HFFc6 (cell line): ENCODE results near the gene SLC13A2. TPM values are rescaled to one million over a fixed set of nuclear protein-coding genes. Genes with fewer than 3 reads are reported as not detected.

Experiments used
- DNase-seq: peaks from one replicate; pipeline ENCODE4 v3.0.0-alpha.2; 2018
- H3K27ac Mint-ChIP-seq: 2 replicates; pipeline ENCODE4 v1.8.0; 2020; ENCODE audit warnings: mild to moderate bottlenecking, mixed read lengths
- H3K27me3 Mint-ChIP-seq: 2 replicates; pipeline ENCODE4 v1.8.0; 2021; ENCODE audit warnings: mild to moderate bottlenecking, moderate library complexity, mixed read lengths; ENCODE audit not compliant: insufficient read depth
- H3K36me3 Mint-ChIP-seq: 2 replicates; pipeline ENCODE4 v1.8.0; 2021; ENCODE audit warnings: low read depth, mixed read lengths
- H3K4me1 Mint-ChIP-seq: 2 replicates; pipeline ENCODE4 v1.8.0; 2020; ENCODE audit warnings: low read depth, mixed read lengths
- H3K4me3 Mint-ChIP-seq: 2 replicates; pipeline ENCODE4 v1.8.0; 2020; ENCODE audit warnings: mild to moderate bottlenecking, moderate library complexity, mixed read lengths
- H3K9me3 Mint-ChIP-seq: 2 replicates; pipeline ENCODE4 v1.8.0; 2020; ENCODE audit warnings: mild to moderate bottlenecking, mixed read lengths
- CTCF ChIP-seq: fragments of 200-600 bp; sonication (generic); IDR thresholded peaks from 2 replicates; pipeline ENCODE4 v1.5.0; 2021; ENCODE audit warnings: antibody characterized with exemption, mild to moderate bottlenecking
- total RNA-seq, 6 experiments: library from RNA; stranded (reverse); fragmentation: NEBNext Ultra II Directional; extraction: Animal tissue kit (Norgen Biotek cat#: 25700); gene quantifications; 2 replicates in 1 of 6; 3 replicates in 5 of 6; pipeline ENCODE4 v1.2.3, GENCODE V29; 2021

The SLC13A2 gene
- total RNA-seq, 6 experiments from 2014 or later, result 0.07 to 0.08 TPM; not detected in 4

- H3K4me3 Mint-ChIP-seq, result no peak overlapping the region
- H3K9me3 Mint-ChIP-seq, result no peaks in the 10 kb centered on the region
- no peak for TF ChIP-seq CTCF
- no peak overlapping the region for H3K27ac Mint-ChIP-seq
- H3K36me3 Mint-ChIP-seq, result no peaks in the 10 kb centered on the region
- peaks cover 16% of the 10 kb centered on the region for H3K27me3 Mint-ChIP-seq
- peaks cover 24% of the 10 kb centered on the region for H3K4me1 Mint-ChIP-seq
- no peak for DNase-seq
Observed at GRCh38 chr17:28534740-28535375, 61.4 kb downstream of the SLC13A2 start.

- no peaks in the 10 kb centered on the region for H3K36me3 Mint-ChIP-seq
- no peak for TF ChIP-seq CTCF
- H3K4me1 Mint-ChIP-seq, result peaks cover 21% of the 10 kb centered on the region
- H3K9me3 Mint-ChIP-seq, result no peaks in the 10 kb centered on the region
- DNase-seq, result no peak
- no peak overlapping the region for H3K27ac Mint-ChIP-seq
- H3K4me3 Mint-ChIP-seq, result no peak overlapping the region
- H3K27me3 Mint-ChIP-seq, result peaks cover 12% of the 10 kb centered on the region
Observed at GRCh38 chr17:28536532-28537218, 63.2 kb downstream of the SLC13A2 start.

DNA sequence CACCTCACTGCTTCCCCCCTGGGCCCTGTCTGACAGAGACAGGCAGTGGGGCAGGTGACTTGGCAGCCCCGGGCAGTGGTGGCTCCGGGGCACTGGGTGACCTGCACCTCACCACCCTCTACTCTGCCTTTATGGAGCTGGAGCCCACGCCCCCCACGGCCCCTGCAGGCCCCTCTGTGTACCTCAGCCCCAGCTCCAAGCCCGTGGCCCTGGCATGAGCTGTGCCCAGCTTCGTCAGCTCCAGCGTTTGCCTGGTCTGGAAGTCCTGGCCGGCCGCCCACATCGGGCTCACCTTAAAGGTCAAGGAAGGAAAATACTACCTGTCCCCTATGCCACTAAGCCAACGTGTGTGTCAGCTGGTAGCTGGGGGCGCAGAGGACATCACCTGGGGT, 63.8 kb downstream of the SLC13A2 start:
- no peak for TF ChIP-seq CTCF
- Mint-ChIP-seq H3K27me3 (peaks cover 12% of the 10 kb centered on the region), H3K4me1 (peaks cover 15% of the 10 kb centered on the region), H3K27ac (no peak overlapping the region), H3K9me3 (no peaks in the 10 kb centered on the region), H3K4me3 (no peak overlapping the region), H3K36me3 (no peaks in the 10 kb centered on the region)
- no peak for DNase-seq

DNA sequence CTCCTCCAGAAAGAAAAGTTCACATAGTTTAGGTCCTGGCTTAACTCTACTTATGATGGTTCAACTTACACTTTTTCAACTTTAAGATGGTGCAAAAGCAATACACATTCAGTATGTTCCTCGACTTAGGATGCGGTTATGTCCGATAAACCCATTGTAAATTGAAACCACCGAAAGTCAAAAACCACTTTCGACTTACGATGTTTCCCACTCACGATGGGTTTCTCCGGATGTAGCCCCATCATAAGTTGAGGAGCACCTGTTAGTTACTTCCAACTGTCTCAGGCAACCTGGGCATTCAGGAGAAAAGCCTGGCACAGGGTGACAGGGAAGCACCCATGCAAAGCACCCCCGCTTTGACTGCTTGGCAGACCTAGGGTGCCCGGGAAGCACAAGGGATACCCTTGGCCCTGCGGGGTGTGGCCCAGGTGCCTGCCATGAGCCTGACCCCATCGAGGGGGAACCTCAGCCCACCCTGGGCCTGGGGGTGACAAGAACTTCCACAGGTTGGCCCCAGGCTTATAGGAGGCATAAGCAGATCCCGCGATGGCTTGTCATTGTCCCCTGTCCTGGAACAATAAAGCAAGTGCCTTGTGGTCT, 65.0 kb downstream of the SLC13A2 start:
- Mint-ChIP-seq H3K4me1 (peaks cover 4% of the 10 kb centered on the region), H3K27me3 (peaks cover 12% of the 10 kb centered on the region), H3K4me3 (no peak overlapping the region), H3K9me3 (no peaks in the 10 kb centered on the region), H3K27ac (no peak overlapping the region), H3K36me3 (no peaks in the 10 kb centered on the region)
- no peak for DNase-seq
- no peak for TF ChIP-seq CTCF

- no peak for TF ChIP-seq CTCF
- H3K4me3 Mint-ChIP-seq, result no peak overlapping the region
- H3K27me3 Mint-ChIP-seq, result peaks cover 7% of the 10 kb centered on the region
- no peak overlapping the region for H3K27ac Mint-ChIP-seq
- DNase-seq, result no peak
- H3K9me3 Mint-ChIP-seq, result no peaks in the 10 kb centered on the region
- no peaks in the 10 kb centered on the region for H3K36me3 Mint-ChIP-seq
- H3K4me1 Mint-ChIP-seq, result no peaks in the 10 kb centered on the region
Observed at GRCh38 chr17:28540231-28540630, 66.8 kb downstream of the SLC13A2 start.
